Epithelial cell of esophagus (primary cell): ENCODE data around the gene CNDP2.
A peak's percentile ranks its signal among the peaks of the same experiment; 100 is the strongest.
"Not testable (repeated sequence)": the region's sequence is repeated elsewhere in the genome, so short reads cannot be mapped to it uniquely, and the experiment has no call there.

ENCODE experiments used
- DNase-seq: peaks from one replicate; pipeline ENCODE4 v3.0.0; 2010; ENCODE audit warnings: low read depth
- H3K4me3 ChIP-seq: 2 replicates; pipeline ENCODE4 v1.5.1; 2011; ENCODE audit warnings: mild to moderate bottlenecking, low read length, control low read depth
- TF ChIP-seq, protein P1 (sequence below): IDR thresholded peaks from 2 replicates; pipeline ENCODE4 v1.5.1; 2011; ENCODE audit warnings: low read depth, mild to moderate bottlenecking, low read length, control low read depth, inconsistent platforms; ENCODE audit not compliant: insufficient read depth; ENCODE audit errors: missing control alignments

Gene CNDP2

DNA sequence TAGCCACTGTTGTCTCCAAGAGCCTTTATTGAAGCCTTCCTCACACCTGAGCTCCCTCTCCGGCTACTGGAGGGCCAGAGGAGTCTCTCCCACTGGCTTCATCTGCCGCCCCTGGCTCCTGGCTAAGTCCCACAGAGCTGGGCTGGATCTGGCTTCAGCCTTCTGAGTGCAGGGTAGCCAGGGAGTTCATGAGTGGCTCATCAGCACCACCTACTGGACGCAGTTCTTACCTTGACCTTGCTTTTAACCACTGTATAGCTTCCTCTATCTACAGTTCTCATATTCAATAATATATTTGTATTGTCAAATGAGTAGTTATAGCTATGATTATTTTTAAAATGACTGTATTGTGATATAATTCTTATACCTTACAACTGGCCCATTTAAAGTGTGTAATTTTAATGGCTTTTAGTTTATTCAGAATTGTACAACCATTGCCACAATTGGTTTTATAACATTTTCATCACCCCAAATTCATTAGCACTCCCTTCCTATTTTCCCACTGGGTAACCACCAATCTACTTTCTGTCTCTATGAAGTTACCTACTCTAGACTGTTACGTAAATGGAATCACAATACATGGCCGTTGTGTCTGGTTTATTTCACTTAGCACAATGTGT lies 55.9 kb downstream of the CNDP2 start:
- no peak overlapping the region for H3K4me3 ChIP-seq
- peak; percentile 86 for DNase-seq
- TF ChIP-seq, protein P1, sequence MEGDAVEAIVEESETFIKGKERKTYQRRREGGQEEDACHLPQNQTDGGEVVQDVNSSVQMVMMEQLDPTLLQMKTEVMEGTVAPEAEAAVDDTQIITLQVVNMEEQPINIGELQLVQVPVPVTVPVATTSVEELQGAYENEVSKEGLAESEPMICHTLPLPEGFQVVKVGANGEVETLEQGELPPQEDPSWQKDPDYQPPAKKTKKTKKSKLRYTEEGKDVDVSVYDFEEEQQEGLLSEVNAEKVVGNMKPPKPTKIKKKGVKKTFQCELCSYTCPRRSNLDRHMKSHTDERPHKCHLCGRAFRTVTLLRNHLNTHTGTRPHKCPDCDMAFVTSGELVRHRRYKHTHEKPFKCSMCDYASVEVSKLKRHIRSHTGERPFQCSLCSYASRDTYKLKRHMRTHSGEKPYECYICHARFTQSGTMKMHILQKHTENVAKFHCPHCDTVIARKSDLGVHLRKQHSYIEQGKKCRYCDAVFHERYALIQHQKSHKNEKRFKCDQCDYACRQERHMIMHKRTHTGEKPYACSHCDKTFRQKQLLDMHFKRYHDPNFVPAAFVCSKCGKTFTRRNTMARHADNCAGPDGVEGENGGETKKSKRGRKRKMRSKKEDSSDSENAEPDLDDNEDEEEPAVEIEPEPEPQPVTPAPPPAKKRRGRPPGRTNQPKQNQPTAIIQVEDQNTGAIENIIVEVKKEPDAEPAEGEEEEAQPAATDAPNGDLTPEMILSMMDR: peak; percentile 92

DNA sequence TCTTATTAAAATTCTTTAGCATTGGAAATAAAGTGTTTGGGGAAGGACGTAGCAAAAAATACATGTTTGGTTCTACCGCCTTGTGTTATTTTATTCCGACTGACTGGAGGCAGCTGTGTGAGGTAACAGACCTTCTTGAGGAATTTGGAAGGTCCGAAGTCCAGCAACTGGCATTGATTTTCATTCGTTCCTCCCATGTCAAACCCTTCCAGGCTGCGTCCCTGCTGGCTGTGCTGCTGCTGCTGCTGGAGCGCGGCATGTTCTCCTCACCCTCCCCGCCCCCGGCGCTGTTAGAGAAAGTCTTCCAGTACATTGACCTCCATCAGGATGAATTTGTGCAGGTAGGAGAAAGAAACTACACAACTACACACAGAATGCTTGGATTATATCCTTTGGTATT lies 60.0 kb downstream of the CNDP2 start:
- H3K4me3 ChIP-seq: no peak overlapping the region
- no peak for DNase-seq
- TF ChIP-seq, protein P1: no peak

DNA sequence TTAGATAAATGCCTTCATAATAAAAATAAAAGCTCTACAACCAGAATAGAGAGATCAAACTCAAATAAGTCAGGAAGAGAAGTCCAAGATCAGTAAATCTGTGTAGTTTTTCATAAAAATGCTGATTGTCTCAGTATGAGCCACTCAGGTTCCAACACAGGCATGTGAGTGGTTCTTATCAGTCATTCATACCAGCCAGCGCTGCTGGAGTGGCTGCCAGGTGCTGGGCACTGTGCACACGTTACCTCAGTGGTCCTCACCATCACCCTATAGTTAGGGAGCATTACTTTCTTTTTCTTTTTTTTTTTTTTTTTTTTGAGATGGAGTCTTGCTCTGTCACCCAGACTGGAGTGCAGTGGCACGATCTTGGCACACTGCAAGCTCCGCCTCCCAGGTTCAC lies 61.9 kb downstream of the CNDP2 start:
- H3K4me3 ChIP-seq: no peak overlapping the region
- TF ChIP-seq, protein P1: no peak
- no peak for DNase-seq

DNA sequence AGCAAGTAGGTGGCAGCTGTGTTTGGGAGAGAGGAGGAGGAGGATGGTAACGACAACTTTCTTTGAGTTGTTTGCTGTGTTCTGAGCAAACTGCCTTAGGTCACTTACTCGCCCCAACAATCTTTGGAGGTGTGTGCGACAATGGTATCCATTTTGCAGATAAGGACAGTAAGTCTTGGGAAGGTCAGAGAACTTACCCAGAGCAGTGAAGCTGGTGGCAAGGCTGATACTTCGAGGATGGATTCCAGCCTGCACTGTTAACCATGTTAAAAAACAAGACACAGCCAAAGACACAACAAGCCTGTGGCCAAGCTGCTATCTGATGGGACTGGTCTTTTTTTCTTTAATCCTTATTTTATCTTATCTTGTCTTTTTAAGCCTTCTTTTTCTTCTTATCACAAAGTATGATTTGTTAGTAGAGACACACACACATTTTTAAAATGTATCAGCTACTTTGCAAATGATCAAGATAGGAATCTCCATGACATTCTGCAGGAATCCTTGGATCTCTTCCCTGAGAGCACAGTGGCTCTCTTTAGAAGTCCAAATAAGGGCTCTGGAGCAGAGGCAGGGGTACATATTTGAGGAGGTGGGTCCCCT lies 66.1 kb downstream of the CNDP2 start:
- TF ChIP-seq, protein P1: no peak

DNA sequence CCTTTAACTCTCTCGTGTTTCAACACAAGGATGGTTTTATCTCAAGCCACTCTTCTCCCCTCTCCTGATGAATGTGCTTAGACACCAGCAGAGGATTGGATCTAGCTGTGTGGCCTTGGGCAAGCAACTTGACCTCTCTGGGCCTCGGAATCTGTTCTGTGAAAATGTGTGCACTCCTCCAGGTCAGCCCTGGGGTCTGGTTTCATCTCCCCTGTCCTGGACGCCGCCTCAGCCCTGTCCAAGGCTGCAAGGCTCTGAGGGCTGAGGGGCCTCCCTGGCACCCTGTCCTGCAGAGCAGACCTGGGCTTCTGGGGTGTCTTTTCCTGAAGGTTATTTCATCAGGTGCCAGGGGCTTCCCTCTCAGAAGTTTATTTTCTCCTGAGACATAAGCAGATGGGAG lies 66.6 kb downstream of the CNDP2 start:
- H3K4me3 ChIP-seq: no peak overlapping the region
- no peak for DNase-seq
- TF ChIP-seq, protein P1: no peak

More for the DNA sequence above, 66.1 kb downstream of the CNDP2 start:
- no peak overlapping the region for H3K4me3 ChIP-seq
- DNase-seq: no peak

DNA sequence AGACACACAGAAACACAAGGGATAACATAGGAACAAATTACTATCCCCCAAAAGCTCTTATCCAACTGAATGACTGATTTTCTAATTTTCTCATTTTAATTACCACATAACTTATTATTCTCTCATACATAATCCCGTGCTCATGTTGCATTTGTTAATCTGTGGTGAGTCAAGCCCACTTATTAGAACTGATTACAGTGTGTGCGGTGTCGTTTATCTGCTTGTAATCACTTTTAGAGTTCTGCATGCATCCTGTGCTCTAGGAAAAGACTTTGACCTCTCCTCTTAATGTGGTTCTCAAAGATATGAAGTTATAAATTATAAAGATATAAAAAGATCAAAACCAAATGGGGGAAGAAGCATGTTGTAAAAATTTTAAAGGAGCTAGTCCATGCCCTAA lies 67.8 kb downstream of the CNDP2 start:
- DNase-seq: no peak
- TF ChIP-seq, protein P1: no peak
- no peak overlapping the region for H3K4me3 ChIP-seq

DNA sequence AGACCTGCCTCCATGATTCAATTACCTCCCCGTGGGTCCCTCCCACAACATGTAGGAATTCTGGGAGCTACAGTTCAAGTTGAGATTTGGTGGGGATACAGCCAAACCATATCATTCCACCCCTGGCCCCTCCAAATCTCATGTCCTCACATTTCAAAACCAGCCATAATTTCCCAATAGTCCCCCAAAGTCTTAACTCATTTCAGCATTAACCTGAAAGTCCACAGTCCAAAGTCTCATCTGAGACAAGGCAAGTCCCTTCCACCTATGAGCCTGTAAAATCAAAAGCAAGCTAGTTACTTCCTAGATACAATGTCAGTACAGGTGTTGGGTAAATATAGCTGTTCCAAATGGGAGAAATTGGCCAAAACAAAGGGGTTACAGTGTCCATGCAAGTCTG lies 69.0 kb downstream of the CNDP2 start:
- not testable (repeated sequence) for DNase-seq

DNA sequence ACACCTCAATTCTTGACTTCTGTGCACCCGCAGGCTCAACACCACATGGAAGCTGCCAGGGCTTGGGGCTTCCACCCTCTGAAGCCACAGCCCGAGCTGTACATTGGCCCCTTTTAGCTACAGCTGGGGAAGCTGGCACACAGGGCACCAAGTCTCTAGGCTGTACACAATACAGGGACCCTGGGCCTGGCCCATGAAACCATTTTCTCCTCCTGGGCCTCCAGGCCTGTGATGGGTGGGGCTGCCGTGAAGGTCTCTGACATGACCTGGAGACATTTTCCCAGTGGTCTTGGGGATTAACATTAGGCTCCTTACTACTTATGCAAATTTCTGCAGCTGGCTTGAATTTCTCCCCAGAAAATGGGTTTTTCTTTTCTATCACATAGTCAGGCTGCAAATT lies 69.8 kb downstream of the CNDP2 start:
- H3K4me3 ChIP-seq, DNase-seq: not testable (repeated sequence)

More for the DNA sequence above, 69.0 kb downstream of the CNDP2 start:
- not testable (repeated sequence) for H3K4me3 ChIP-seq
